Lower leg skin (tissue), 4 donors: Measurements from ENCODE around the gene STIM1. TPM values are rescaled to one million over a fixed set of nuclear protein-coding genes. Genes with fewer than 3 reads are reported as not detected.
"Not testable (repeated sequence)": the region's sequence is repeated elsewhere in the genome, so short reads cannot be mapped to it uniquely, and the experiment has no call there.

Source experiments
- DNase-seq, 2 donors: peaks; one replicate each; pipeline ENCODE4 v3.0.0-alpha.2; 2019; ENCODE audit warnings: low spot score in 2 of 2
- H3K4me3 ChIP-seq: fragments of 200-600 bp; sonication (generic); 2 replicates; pipeline ENCODE4 v1.5.1; 2017; ENCODE audit warnings: mild to moderate bottlenecking, low read depth; ENCODE audit not compliant: poor library complexity, severe bottlenecking
- POLR2A ChIP-seq, 2 donors: fragments of 450-650 bp; IDR thresholded peaks; one replicate each; pipeline ENCODE4 v1.6.1; 2016 to 2017; ENCODE audit warnings: antibody characterized with exemption in 2 of 2, mild to moderate bottlenecking in 1 of 2, moderate library complexity in 1 of 2
- WGBS, 2 donors: methylation state at CpG; one replicate each; pipeline ENCODE4 v1.1.5; 2018; 5-methylcytosine and 5-hydroxymethylcytosine counted together
- intact Hi-C: fragments of 100-400 bp; cut with DNase I; formaldehyde crosslinking; loops from one replicate; pipeline ENCODE4 v1.15.0; 2023; ENCODE audit warnings: low total_unique reads
- total RNA-seq, 4 donors: library from RNA; depleted of rRNA; stranded (reverse); fragments of >200 nt; gene quantifications; one replicate each; pipeline ENCODE4 v1.1.0, GENCODE V29; 2016
- TF ChIP-seq, protein P1 (sequence below), 3 donors: fragments of 450-650 bp; IDR thresholded peaks; one replicate each; pipeline ENCODE4 v1.5.1; 2016; ENCODE audit warnings: antibody characterized with exemption in 3 of 3, mild to moderate bottlenecking in 3 of 3, moderate library complexity in 2 of 3

The STIM1 gene
- total RNA-seq, 4 donors from 2014 or later: 43.7 to 75.9 (median 64.9) TPM

DNA sequence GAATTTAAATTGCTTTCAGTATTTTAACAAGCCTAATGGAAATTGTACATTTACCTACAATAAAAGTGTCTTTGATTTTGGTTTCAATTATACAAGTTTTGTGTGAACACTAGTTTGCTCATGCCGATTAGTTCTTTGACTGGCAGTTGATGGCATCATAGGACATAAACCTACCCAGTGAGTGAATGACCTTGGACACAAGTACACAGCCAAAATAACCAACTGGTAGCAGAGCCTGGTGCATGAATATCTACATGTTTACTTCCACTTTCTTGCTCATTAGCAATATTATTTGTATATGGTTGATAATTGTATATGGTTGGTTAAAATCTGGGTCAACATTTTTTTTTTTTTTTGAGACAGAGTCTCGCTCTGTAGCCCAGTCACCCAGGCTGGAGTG is 37.8 kb downstream of the STIM1 start:
- TF ChIP-seq, protein P1, sequence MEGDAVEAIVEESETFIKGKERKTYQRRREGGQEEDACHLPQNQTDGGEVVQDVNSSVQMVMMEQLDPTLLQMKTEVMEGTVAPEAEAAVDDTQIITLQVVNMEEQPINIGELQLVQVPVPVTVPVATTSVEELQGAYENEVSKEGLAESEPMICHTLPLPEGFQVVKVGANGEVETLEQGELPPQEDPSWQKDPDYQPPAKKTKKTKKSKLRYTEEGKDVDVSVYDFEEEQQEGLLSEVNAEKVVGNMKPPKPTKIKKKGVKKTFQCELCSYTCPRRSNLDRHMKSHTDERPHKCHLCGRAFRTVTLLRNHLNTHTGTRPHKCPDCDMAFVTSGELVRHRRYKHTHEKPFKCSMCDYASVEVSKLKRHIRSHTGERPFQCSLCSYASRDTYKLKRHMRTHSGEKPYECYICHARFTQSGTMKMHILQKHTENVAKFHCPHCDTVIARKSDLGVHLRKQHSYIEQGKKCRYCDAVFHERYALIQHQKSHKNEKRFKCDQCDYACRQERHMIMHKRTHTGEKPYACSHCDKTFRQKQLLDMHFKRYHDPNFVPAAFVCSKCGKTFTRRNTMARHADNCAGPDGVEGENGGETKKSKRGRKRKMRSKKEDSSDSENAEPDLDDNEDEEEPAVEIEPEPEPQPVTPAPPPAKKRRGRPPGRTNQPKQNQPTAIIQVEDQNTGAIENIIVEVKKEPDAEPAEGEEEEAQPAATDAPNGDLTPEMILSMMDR (IDR thresholded peaks at IDR 0.05): no peak
- TF ChIP-seq POLR2A (IDR thresholded peaks at IDR 0.05): no peak
- no peak for DNase-seq
- intact Hi-C loops: no loop called here
- no peak overlapping the region for H3K4me3 ChIP-seq
- WGBS, 2 donors: 79 to 91% methylated on average over 2 of the region's 2 CpGs

DNA sequence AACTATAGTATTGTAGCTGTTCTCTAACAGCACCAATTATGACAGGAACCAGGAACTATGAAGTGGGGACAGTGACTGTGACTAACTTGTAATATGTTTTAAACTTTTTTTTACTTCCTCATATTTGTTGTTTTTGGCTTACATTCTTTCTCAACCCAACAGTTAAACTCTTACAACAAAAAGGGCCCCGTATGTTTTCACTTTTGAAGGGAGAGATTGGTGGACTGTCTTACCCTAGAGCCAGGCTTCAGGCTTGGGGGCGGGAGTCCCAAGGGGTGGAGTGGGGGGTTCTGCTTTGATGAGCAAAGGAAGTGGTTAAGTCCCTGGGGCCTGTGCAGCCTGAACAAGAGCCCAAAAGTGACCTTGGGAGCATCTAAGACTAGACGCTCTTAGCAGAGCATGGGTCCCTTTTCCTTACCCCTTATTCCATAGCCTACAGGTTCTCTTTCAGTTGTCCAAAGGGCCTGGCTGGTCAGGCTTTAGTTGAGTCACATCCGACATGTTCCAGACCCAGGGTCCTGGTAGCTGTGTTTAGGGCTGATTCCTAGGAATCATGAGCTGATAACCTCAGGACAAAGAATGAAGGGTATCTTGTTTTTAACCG is 38.8 kb downstream of the STIM1 start:
- intact Hi-C loops: no loop called here
- 67 to 70% methylated on average over 5 of the region's 5 CpGs for WGBS, 2 donors
- TF ChIP-seq, protein P1 (IDR thresholded peaks at IDR 0.05): no peak
- TF ChIP-seq POLR2A (IDR thresholded peaks at IDR 0.05): no peak
- H3K4me3 ChIP-seq: no peak overlapping the region
- no peak for DNase-seq

DNA sequence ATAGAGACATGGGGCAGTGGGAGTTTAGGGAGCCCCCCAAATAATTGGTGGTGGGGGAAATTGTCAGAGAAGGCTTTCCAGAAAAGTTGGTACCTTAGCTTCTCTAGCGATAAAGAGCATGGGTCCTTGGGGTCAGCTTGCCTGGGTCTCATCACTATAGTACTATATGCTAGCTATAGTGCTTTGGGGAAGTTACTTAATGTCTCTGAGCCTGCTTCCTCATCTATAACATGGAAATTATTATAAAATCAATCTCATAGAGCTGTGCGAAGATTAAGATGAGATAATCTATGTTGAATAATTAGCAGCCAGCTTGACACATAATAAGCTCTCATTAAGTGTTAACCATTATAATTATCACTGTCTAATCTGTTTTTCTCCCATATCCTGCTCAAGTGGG is 41.2 kb downstream of the STIM1 start:
- no peak for TF ChIP-seq POLR2A (IDR thresholded peaks at IDR 0.05)
- TF ChIP-seq, protein P1 (IDR thresholded peaks at IDR 0.05): no peak
- WGBS, 2 donors: 78 to 87% methylated on average over 2 of the region's 2 CpGs
- intact Hi-C loops: no loop called here
- peak in 1 of 2 donors; percentile 1 for DNase-seq
- H3K4me3 ChIP-seq: no peak overlapping the region

DNA sequence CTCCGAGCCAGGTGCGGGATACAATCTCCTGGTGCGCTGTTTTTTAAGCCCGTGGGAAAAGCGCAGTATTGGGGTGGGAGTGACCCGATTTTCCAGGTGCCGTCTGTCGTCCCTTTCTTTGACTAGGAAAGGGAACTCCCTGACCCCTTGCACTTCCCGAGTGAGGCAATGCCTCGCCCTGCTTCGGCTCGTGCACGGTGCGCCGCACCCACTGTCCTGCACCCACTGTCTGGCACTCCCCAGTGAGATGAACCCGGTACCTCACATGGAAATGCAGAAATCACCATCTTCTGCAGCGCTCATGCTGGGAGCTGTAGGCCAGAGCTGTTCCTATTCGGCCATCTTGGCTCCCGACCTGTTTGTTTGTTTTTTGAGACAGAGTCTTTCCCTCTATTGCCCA is 44.8 kb downstream of the STIM1 start:
- 83 to 85% methylated on average over 19 of the region's 19 CpGs for WGBS, 2 donors
- intact Hi-C loops, H3K4me3 ChIP-seq: not testable (repeated sequence)
- peak in 1 of 2 donors; percentile 40 for DNase-seq

GRCh38 chr11:3901249-3902025 is 46.0 kb downstream of the STIM1 start:
- TF ChIP-seq POLR2A (IDR thresholded peaks at IDR 0.05): no peak
- TF ChIP-seq, protein P1 (IDR thresholded peaks at IDR 0.05): no peak
- WGBS, 2 donors: 83 to 90% methylated on average over 6 of the region's 6 CpGs
- DNase-seq: no peak
- intact Hi-C loops: no loop called here
- H3K4me3 ChIP-seq: no peak overlapping the region

GRCh38 chr11:3902441-3902840 is 47.0 kb downstream of the STIM1 start:
- intact Hi-C loops: no loop called here
- no peak for DNase-seq
- 54 to 61% methylated on average over 7 of the region's 7 CpGs for WGBS, 2 donors
- no peak for TF ChIP-seq POLR2A (IDR thresholded peaks at IDR 0.05)
- TF ChIP-seq, protein P1 (IDR thresholded peaks at IDR 0.05): no peak
- H3K4me3 ChIP-seq: no peak overlapping the region
